Urothelium cell line (cell line): Measurements from ENCODE around the gene C1orf159.
A peak's percentile ranks its signal among the peaks of the same experiment; 100 is the strongest.
"Not testable (repeated sequence)": the region's sequence is repeated elsewhere in the genome, so short reads cannot be mapped to it uniquely, and the experiment has no call there.

Source experiments
- DNase-seq: peaks from one replicate; pipeline ENCODE4 v3.0.0; 2011; ENCODE audit warnings: low spot score, mixed read lengths
- FAIRE-seq: peaks from 2 replicates; lab custom pipeline; 2011; peaks lifted over from hg19 to GRCh38; lab: Jason Lieb, UNC

Gene C1orf159

DNA sequence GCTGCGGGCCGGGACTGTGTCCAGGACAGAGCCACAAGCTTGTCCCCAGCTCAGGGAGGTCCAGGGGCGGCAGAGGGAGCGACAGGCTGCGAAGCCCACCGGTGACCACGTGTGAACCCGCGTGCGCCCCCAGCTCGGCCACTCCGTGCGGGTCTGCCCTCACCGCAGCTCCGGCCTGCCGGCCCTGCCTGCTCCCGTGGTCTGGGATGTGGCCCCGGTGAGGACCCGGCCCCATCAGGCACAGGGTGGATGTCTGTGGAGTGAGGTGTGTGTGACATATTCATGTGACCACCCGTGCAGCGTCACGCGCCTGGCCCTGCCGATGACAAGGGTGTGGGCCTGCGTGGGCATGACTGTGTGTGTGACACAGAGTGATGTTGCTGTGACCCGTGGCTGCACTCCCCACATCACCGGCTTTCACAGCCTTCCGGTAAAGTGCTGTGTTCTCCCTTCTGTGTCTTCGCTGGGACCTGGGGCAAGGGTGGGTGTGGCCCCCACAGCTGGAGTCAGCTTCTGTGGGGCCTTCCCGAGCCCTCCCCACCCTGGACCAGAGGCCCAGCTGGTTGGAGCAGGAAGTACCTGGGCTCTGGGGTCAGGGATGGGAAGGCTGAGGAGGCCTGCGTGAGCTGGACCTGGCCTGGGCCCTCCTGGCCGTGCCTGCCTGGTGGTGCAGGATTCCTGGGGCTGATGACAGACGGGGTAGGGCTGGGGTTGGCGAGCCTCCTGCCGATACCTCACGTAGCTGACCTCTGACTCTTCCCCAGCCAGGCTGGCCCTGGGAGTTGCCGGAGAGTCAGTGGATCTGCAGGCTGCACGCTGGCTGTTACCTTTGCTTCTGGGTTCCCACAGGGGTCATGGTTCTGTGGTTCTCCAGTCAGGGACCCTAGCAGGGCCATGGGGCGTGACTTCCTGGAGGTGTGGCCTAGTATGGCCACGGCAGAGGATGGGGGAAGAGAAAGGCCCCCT lies 45.9 kb downstream of the C1orf159 start:
- FAIRE-seq: no peak
- DNase-seq: no peak

DNA sequence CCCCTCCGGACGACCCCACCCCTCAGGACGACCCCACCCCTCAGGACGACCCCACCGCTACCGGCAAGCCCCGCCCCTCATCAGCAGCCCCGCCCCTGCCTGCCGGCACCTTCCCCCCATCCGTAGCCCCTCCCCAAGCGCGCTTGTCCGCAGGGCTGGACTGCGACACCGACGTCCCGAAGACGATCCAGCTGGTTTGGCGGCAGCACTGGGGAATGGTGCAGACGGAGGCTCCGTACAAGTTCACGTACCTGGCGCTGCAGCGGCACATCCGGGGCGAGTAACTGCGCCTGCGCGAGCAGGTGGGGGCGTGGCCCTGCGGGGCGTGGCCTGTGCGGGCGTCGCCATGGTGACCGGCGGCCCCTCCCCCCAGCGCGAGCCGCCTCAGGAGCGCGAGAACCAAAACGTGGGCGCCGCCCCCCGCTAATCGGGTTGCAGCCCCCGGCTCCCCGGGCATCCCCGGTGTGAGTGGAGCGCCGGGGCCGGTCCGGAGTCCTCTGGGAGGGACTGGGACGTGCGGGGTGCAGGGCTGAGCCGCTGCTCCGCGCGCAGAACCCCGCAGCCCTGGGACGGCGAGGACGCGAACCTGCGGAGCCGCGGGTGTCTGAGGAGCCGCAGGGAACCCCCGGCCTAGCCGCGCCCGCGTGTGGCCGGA lies 46.7 kb downstream of the C1orf159 start:
- DNase-seq (peak; percentile 84), FAIRE-seq (peak; percentile 94)

DNA sequence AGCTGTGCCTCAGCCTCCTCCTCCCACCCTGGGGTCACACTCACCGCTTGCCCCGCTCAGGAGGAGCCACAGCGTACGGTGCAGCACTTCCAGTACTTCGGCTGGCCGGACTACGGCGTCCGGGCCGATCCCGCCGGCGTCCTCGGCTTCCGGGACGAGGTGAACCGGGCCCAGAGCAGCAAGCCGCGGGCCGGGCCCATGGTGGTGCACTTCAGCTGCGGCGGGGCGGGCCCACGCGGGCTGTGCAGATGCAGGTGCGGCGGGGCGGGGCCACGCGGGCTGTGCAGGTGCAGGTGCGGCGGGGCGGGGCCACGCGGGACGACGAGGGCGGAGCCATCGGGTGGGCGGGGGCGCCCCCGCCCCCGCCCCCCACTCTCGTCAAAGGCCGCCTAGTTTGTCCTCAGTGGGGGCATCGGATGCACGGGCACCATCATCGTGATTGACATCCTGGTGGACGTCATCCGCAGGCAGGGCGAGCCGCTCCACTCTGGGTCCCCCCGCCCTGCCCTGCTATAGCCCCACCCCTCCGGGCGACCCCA lies 47.3 kb downstream of the C1orf159 start:
- DNase-seq (no peak), FAIRE-seq (no peak)

DNA sequence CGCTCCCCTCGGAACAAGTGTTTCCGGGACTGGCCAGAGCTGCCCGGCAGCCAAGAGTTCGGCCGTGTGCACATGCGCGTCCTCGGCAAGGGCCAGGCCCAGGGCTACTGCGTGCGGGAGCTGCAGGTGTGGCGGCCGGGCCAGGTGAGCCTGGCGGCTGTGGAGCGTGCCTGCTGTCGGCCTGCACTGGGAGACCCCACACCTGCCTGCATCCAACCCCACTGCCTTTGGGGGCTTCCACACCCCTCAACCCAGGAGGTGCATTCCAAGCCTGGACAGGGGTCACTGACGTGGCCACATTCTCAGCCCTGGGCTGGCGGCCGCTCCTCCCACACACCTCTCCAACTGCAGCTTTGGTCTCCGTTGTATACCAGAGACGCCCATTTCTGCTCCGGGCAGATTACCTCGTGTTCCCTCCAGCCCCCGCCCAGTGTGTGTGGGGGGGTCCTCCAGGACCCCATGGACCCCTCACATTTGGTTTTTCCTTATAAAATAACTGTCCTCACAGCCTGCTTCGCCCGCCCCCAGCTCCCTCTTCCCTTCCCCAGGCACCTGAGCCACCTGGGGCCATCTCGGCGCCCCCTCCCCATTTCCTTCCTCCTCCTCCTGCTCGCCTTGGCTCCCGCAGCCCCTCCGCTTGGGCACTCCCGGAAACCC lies 47.9 kb downstream of the C1orf159 start:
- no peak for DNase-seq
- FAIRE-seq: no peak

DNA sequence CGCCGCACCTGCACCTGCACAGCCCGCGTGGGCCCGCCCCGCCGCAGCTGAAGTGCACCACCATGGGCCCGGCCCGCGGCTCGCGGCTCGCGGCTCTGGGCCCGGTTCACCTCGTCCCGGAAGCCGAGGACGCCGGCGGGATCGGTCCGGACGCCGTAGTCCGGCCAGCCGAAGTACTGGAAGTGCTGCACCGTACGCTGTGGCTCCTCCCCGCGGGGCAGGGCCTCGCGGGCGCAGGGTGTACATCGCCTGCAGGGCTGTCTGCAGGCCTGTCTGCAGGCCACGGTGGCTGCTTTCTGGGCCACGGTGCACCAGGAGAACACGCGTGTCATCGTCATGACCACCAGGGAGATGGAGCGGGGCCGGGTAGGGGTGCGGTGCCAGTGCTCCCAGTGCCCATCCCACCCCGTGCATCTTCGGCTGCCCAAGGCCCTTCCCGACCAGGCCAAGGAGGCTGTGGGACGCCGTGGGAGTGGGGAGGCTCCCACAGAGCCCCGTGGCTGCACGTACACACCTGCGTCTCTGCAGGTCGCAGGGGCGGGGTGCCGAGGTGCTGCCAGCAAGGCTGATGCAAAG lies 48.5 kb downstream of the C1orf159 start:
- DNase-seq: no peak
- FAIRE-seq: no peak

DNA sequence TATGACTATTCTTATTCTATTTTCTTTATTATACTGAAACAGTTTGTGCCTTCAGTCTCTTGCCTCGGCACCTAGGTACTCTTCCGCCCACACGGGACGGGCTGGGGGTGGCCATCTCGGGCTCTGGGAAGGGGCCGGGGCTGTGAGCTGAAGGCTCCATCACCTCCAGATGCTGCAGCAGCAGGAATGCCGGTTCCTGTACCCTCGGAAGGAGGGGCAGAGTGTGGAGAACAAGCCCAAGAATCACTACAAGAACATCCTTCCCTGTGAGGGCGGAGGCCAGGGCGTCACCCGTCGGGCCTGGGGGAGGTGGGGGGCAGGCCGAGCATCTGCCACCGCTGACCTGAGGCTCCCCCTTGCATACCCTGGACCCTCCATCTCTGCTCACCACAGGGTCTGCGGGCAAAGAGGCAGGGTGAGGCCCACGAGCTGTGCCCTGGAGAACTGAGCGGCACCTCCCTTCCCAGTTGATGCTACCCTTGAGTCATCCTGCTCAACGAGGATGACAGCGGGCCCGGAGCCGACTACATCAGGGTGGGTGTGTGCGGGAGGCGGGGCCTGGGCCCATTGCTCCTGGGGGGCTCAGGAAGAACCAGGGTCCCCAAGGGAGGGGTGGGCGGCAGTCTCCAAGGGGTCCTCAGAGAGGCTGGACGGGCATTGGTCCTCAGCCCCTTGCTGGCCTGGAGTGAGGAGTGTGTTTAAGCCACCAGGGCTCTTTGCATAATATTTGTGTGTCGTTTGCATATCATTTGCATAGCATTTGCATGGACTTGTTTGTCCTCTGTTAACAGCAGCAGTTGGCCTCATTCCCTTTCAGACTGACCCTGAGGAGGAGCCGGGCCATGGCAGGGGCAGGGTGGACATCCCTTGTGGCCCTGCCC lies 49.2 kb downstream of the C1orf159 start:
- FAIRE-seq (no peak), DNase-seq (no peak)

DNA sequence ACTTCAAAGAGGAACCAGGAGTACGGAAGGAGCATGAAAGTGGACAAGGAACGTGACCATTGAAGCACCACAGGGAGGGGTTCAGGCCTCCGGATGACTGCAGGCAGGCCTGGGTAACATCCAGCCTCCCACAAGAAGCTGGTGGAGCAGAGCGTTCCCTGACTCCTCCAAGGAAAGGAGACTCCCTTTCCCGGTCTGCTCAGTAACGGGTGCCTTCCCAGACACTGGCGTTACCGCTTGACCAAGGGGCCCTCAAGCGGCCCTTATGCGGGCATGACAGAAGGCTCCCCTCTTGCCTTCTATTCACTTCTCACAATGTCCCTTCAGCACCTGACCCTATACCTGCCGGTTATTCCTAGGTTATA lies 50.0 kb downstream of the C1orf159 start:
- FAIRE-seq, DNase-seq: not testable (repeated sequence)

DNA sequence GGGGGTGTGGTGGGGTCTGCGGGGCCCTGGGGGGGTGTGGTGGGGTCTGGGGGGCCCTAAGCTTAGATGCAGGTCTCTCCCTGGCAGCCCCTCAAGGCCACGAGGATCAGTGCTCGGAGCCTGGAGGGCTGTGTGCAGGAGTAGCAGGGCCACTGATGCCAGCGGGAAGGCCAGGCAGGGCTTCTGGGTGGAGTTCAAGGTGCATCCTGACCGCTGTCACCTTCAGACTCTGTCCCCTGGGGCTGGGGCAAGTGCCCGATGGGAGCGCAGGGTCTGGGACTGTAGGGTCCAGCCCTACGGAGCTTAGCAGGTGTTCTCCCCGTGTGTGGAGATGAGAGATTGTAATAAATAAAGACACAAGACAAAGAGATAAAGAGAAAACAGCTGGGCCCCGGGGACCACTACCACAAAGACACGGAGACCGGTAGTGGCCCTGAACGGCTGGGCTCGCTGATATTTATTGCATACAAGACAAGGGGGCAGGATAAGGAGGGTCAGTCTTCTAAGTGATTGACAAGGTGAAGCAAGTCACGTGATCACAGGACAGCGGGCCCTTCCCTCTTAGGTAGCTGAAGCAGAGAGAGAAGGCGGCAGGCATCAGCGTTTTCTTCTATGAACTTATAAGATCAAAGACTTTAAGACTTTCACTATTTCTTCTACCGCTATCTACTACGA lies 50.5 kb downstream of the C1orf159 start:
- DNase-seq (no peak), FAIRE-seq (no peak)

DNA sequence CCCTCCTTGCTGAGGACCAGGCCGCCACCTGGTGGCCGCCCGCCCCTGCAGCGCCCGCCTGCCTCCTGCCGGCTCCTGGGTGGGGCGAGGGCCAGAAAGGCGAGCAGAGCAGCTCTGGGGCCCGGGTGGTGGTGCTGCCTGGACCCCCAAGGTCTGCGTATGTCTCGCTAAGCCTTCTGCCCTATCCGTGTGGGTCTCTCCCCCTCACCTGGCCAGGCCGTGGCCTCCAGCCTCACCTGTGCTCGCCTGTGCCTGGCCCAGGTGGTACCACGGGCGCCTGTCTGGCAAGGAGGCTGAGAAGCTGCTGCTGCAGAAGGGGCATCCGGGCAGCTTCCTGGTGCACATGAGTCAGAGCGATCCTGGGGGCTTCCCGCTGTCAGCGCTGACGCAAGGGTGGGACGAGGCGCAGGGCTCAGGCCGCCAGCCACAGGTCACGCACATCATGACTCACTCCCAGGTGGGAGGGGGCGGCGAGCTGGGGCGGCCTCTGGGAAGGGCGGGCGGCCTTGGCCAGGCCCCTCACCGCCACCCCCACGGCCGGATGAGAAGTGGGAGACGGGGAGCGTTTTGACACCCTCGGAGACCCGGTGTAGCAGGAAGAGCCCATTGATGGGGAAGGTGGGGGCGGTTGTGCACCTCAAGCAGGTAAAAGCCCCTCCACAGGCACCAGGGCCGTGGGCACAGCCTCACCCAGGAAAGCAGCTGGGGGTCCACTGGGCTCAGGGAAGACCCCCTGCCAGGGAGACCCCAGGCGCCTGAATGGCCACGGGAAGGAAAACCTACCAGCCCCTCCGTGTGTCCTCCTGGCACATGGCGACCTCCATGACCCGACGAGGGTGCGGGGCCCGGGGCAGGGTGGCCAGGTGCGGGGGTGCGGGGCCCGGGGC lies 51.7 kb downstream of the C1orf159 start:
- FAIRE-seq: peak; percentile 52
- DNase-seq: peak; percentile 70

DNA sequence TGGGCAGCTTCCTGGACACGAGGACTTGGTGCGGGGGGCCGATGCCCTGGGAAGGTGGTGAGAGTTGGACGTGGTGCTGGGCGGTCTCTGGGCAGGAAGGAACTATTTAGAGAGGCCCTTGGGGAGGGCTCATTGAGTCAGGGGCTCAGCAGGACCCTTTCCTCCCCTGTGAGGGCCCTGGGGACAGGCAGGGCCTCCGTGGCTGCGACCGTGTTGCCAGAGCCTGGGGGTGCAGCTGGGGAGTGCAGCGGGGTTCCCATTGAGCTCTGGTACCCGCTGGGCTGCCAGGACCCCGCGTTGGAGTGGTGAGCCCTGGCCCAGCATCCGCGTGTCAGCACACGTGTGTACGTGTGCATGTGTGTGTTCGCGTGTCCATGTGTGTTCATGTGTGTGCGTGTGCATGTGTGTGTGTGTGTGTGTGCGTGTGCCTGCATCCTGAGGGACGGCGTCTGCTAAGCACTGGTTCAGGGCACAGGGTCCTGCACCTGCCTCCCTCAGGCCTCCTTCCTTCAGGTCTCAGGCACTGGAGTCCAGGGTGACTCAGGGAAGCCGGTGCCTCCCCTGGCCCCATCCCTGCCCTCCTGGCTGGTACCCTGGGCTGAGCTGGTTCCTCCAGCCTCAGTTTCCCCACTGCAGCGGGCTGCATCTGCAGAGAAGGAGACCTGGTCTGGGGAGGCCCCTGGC lies 52.5 kb downstream of the C1orf159 start:
- FAIRE-seq: no peak

DNA sequence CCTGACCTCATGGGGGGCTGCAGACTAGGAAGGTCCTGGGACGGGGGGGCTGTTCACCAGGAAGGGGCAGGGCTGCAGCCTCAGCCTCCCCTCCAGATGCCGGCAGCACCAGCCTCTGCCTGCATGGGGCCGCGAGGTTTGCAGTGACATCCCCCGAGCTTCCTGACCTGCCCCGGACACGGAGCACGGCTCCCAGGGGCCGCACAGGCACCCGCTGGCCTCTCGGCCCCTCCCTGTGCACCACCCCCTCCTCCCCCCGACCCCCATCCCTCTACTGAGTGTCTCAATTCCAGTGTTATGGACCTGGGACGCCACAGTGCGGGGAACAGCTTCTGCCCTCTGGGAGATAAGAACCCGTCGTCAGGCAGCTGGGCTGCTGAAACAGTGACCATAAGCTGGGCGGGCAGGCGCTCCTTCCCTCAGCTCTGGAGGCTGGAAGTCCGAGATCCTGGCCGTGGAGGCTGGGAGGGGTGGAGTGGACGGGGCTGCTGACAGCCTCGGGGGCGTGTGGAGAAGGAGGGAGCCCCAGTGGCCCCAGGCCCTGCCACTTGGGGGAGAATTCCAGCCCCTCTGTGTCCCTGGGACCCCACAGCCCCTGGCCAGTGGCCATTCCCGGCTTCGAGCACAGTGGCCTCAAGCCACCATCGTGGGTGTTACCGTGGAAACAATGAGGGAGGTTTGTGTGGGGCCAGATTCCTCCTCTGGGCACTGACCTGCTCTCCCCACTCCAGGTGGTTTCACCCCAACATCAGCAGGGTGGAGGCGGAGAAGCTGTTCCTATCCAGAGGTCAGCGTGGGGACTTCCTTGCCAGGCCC lies 53.3 kb downstream of the C1orf159 start:
- FAIRE-seq (no peak), DNase-seq (no peak)

More for the DNA sequence above, 52.5 kb downstream of the C1orf159 start:
- DNase-seq: no peak

DNA sequence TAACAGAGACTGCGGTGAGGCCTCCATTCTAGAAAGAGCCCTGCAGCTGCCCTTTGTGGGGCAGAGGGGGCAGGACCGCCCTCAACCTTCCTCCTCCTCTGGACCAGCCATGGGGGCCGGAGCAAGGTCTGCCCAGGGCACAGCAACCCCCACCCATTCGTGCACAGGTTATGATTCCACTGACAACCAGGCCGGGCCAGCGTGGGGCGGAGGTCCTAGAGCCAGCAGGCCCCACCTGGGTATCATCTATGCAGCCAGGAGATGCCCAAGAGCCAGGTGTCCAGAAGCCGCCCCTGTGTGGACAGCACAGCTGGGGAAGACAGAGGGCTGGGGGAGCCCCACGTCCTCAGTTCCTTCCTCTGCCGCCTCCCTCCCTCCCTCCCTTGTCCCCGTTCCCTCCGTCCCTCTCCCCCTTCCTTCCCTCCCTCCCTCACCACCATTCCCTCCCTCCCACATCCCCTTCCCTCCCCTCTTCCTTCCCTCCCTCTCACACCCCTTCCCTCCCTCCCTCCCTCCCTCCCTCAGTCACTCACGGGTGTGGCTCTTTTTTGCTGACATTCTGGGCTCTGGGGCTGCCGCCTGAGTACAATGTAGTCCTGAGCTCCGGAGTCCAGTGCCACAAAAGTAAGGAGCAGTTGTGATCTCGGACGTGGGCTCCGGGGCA lies 54.1 kb downstream of the C1orf159 start:
- FAIRE-seq (no peak), DNase-seq (no peak)

DNA sequence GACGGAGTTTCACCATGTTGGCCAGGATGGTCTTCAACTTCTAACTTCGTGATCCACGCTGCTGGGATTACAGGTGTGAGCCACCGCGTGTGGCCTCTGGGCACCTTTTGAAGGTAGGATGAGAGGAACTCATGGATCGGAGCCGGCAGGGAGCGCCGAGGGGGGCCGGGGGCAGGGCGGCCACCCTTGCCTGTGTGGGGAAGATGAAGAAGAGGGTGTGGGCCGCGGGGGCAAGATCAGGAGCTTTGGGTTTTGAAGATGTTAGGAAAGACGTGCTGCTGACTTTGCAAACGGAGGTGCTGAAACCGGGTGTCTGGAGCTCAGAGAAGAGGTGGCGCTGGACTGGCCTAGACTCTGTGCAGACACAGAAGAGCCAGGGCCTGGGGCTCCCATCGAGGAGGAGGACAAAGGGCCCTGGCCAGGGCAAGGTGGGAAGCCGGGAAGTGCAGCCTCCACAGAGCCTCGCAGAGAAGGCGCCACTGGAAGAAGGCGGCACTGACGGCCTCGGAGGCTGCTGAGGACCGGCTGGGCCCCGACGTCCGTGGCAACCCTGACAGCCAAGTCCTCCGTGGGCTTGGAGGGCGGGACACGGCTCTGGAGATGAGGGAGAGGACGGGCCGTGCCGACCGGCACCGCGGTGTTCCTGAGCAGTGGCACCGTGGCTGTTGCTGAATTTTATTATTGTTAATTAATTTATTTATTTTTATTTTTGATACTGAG lies 55.4 kb downstream of the C1orf159 start:
- no peak for DNase-seq
- FAIRE-seq: no peak

DNA sequence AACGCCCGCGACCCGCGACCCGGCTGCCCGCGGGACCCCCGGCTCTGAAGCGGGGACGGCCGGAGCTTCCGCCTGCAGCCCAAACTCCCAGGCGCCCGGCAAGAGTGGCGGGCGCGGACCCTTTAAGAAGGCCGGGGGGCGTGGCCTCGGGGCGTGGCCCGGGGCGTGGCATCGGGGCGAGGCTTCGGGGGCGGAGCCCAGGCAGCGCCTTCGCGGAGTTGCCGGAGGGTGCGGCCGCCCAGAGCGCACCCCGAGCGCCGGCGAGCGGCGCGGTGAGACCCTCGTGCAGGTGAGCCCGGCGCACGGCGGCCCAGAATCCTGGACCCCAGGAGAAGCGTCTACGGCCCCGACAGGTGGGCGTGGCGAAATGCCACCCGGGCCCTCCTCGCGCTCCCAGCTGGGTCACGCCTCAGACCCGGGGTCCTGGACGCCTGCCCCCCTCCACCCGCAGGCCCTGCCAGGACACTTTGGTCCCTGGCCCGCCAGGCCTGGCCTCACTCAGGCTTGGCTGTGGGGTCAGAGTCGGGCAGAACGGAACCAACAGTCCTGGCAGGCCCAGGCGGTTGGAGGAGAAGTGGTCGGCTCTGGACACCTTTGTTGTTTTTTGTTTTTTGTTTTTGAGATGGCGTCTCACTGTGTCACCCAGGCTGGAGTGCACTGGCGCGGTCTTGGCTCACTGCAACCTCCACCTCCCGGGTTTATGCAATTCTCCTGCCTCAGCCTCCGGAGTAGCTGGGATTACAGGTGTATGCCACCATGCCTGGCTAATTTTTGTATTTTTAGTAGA lies 56.2 kb downstream of the C1orf159 start:
- FAIRE-seq: no peak
- peak; percentile 92 for DNase-seq

DNA sequence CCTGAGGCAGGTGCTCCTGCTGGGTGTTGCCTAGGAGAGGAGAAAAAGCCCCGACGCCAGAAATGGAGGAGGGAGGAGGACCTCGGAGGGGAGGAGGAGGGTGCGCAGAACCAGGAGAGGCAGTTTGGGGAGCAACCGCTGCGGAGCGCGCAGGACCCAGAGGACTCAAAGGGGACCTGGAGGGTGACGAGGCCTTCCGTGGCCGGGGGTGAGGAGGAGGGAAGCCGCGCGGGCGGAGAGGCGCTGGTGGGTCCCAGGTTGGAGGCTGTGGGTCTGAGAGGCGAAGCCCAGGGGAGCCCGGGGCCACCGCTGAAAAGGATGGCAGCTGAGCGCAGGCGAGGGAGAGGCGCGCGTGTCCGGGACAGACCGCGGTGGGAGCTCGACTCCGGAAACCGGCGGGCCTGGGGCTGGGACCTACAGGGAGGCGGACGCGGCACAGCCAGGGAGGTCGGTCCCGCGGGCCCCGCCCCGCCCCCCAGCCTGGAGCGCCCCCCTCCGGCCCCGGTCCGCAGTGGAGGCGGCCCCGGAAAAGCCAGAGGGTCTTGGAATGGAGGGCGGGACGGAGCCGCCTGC lies 56.9 kb downstream of the C1orf159 start:
- DNase-seq: peak; percentile 65
- no peak for FAIRE-seq
